Measurements from ENCODE around the gene INVS.

The INVS gene

GRCh38 chr9:100111235-100111634, 12.2 kb downstream of the INVS start:
- DNase-seq = no peak
- Histone ChIP-seq H3K4me1 (ENCODE audit: low read length) (peaks cover 4% of the 10 kb centered on the region; the same call in 1 of the 2 replicates), H3K9me3 (replicated peaks; ENCODE audit: insufficient read depth, low read length) (no peaks in the 10 kb centered on the region), H3K36me3 (replicated peaks; ENCODE audit: insufficient read depth, low read length) (no peaks in the 10 kb centered on the region; the same call in 1 of the 2 replicates), H3K4me3 (ENCODE audit: low read length) (no peak overlapping the region), H3K9ac (ENCODE audit: low read length) (no peak overlapping the region), H4K20me1 (ENCODE audit: insufficient read depth, low read length) (no peaks in the 10 kb centered on the region), H3K27me3 (replicated peaks; ENCODE audit: insufficient read depth, low read length) (no peaks in the 10 kb centered on the region), H3K4me2 (ENCODE audit: low read depth, low read length) (no peak overlapping the region), H3F3A (ENCODE audit: insufficient read depth, low read length) (no peaks in the 10 kb centered on the region), H3K27ac (ENCODE audit: low read length) (no peak overlapping the region), H3K9me2 (replicated peaks; ENCODE audit: insufficient read depth, low read length) (no peaks in the 10 kb centered on the region), H3K79me2 (ENCODE audit: low read length) (no peaks in the 10 kb centered on the region), H2AFZ (ENCODE audit: low read length) (no peak overlapping the region)
- TF ChIP-seq EZH2 (optimal IDR thresholded peaks at IDR 0.05; ENCODE audit: low read depth, low read length) = no peak
- TF ChIP-seq EZH2phosphoT487 (IDR thresholded peaks at IDR 0.05; ENCODE audit: low read length) = no peak
- TF ChIP-seq CTCF (IDR thresholded peaks at IDR 0.05; ENCODE audit: low read length) = no peak

GRCh38 chr9:100112677-100113336, 13.8 kb downstream of the INVS start:
- H3K9me2 ChIP-seq (replicated peaks; ENCODE audit: insufficient read depth, low read length) = no peaks in the 10 kb centered on the region
- no peaks in the 10 kb centered on the region for H3K4me1 ChIP-seq (ENCODE audit: low read length)
- no peaks in the 10 kb centered on the region for H3K27me3 ChIP-seq (replicated peaks; ENCODE audit: insufficient read depth, low read length)
- no peak overlapping the region for H3K27ac ChIP-seq (ENCODE audit: low read length)
- H3F3A ChIP-seq (ENCODE audit: insufficient read depth, low read length) = no peaks in the 10 kb centered on the region
- H3K36me3 ChIP-seq (replicated peaks; ENCODE audit: insufficient read depth, low read length) = no peaks in the 10 kb centered on the region; the same call in 1 of the 2 replicates
- DNase-seq = no peak
- H3K79me2 ChIP-seq (ENCODE audit: low read length) = no peaks in the 10 kb centered on the region
- H2AFZ ChIP-seq (ENCODE audit: low read length) = no peak overlapping the region
- no peak overlapping the region for H3K4me3 ChIP-seq (ENCODE audit: low read length)
- no peak overlapping the region for H3K9ac ChIP-seq (ENCODE audit: low read length)
- TF ChIP-seq CTCF (IDR thresholded peaks at IDR 0.05; ENCODE audit: low read length) (no peak), EZH2 (optimal IDR thresholded peaks at IDR 0.05; ENCODE audit: low read depth, low read length) (no peak), EZH2phosphoT487 (IDR thresholded peaks at IDR 0.05; ENCODE audit: low read length) (no peak)
- H3K9me3 ChIP-seq (replicated peaks; ENCODE audit: insufficient read depth, low read length) = no peaks in the 10 kb centered on the region
- no peak overlapping the region for H3K4me2 ChIP-seq (ENCODE audit: low read depth, low read length)
- H4K20me1 ChIP-seq (ENCODE audit: insufficient read depth, low read length) = no peaks in the 10 kb centered on the region

- H3K27me3 ChIP-seq (replicated peaks; ENCODE audit: insufficient read depth, low read length) = no peaks in the 10 kb centered on the region
- no peak overlapping the region for H2AFZ ChIP-seq (ENCODE audit: low read length)
- H3K36me3 ChIP-seq (replicated peaks; ENCODE audit: insufficient read depth, low read length) = no peaks in the 10 kb centered on the region
- H3K79me2 ChIP-seq (ENCODE audit: low read length) = no peaks in the 10 kb centered on the region
- TF ChIP-seq CTCF (IDR thresholded peaks at IDR 0.05; ENCODE audit: low read length) = no peak
- no peak for TF ChIP-seq EZH2 (optimal IDR thresholded peaks at IDR 0.05; ENCODE audit: low read depth, low read length)
- no peak for TF ChIP-seq EZH2phosphoT487 (IDR thresholded peaks at IDR 0.05; ENCODE audit: low read length)
- H3K4me2 ChIP-seq (ENCODE audit: low read depth, low read length) = no peak overlapping the region
- no peak overlapping the region for H3K27ac ChIP-seq (ENCODE audit: low read length)
- H3K4me3 ChIP-seq (ENCODE audit: low read length) = no peak overlapping the region
- H3F3A ChIP-seq (ENCODE audit: insufficient read depth, low read length) = no peaks in the 10 kb centered on the region
- no peaks in the 10 kb centered on the region for H4K20me1 ChIP-seq (ENCODE audit: insufficient read depth, low read length)
- H3K9me3 ChIP-seq (replicated peaks; ENCODE audit: insufficient read depth, low read length) = no peaks in the 10 kb centered on the region
- H3K4me1 ChIP-seq (ENCODE audit: low read length) = no peaks in the 10 kb centered on the region
- H3K9me2 ChIP-seq (replicated peaks; ENCODE audit: insufficient read depth, low read length) = no peaks in the 10 kb centered on the region
- H3K9ac ChIP-seq (ENCODE audit: low read length) = no peak overlapping the region
- DNase-seq = no peak
Observed at GRCh38 chr9:100117316-100117715, 18.3 kb downstream of the INVS start.
